Endothelial cell (in vitro differentiated cells): ENCODE results near the gene LRCH1. TPM values are rescaled to one million over a fixed set of nuclear protein-coding genes. Genes with fewer than 3 reads are reported as not detected.

ENCODE experiments used
- DNase-seq: peaks from one replicate; pipeline ENCODE4 v3.0.0; 2021; ENCODE audit warnings: low spot score
- H3K27ac Mint-ChIP-seq: one replicate; pipeline ENCODE4 v1.8.0; 2021; ENCODE audit warnings: mixed read lengths, inconsistent platforms; ENCODE audit not compliant: unreplicated experiment
- H3K27me3 Mint-ChIP-seq: one replicate; pipeline ENCODE4 v1.8.0; 2021; ENCODE audit warnings: mild to moderate bottlenecking, moderate library complexity, mixed read lengths, inconsistent platforms; ENCODE audit not compliant: unreplicated experiment
- H3K36me3 Mint-ChIP-seq: one replicate; pipeline ENCODE4 v1.8.0; 2021; ENCODE audit warnings: mild to moderate bottlenecking, low read depth, mixed read lengths, inconsistent platforms; ENCODE audit not compliant: unreplicated experiment
- H3K4me1 Mint-ChIP-seq: one replicate; pipeline ENCODE4 v1.8.0; 2021; ENCODE audit warnings: mild to moderate bottlenecking, mixed read lengths, inconsistent platforms; ENCODE audit not compliant: unreplicated experiment
- H3K4me3 Mint-ChIP-seq: one replicate; pipeline ENCODE4 v1.8.0; 2021; ENCODE audit warnings: mild to moderate bottlenecking, mixed read lengths, inconsistent platforms; ENCODE audit not compliant: unreplicated experiment
- H3K9me3 Mint-ChIP-seq: one replicate; pipeline ENCODE4 v1.8.0; 2021; ENCODE audit warnings: mixed read lengths, inconsistent platforms; ENCODE audit not compliant: unreplicated experiment
- total RNA-seq: library from RNA; stranded (reverse); fragmentation: NEBNext Ultra II Directional; extraction: Animal tissue kit (Norgen Biotek cat#: 25700); gene quantifications from one replicate; pipeline ENCODE4 v1.2.1, GENCODE V29; 2021; ENCODE audit not compliant: unreplicated experiment
- TF ChIP-seq, protein P1 (sequence below): fragments of 200-600 bp; sonication (generic); IDR thresholded peaks from one replicate; pipeline ENCODE4 v1.5.0; 2021; ENCODE audit warnings: antibody characterized with exemption; ENCODE audit not compliant: unreplicated experiment

LRCH1 gene
- total RNA-seq, 1 donor from 2014 or later, result 45.6 TPM

DNA sequence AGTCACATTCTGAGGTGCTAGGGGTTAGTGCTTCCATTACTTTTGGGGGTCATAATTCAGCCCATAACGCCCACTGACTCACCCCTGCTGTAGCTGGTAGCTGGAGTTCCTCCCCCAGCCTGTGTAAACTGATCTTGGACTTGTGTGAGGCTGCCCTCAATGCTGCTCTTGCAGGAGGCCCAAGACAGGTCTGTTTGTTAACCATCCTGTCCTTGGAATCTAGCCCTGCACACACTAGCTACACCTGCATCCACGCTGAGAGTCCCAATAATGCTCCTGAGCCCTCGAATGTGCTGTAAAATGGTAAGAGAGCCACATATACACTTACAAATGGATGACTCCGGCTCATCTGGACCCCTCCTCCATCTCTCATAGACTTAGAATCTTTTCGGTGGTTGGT, 9.6 kb downstream of the LRCH1 start:
- H3K4me1 Mint-ChIP-seq, result peaks cover 12% of the 10 kb centered on the region
- H3K36me3 Mint-ChIP-seq, result no peaks in the 10 kb centered on the region
- peaks cover 2% of the 10 kb centered on the region for H3K27me3 Mint-ChIP-seq
- DNase-seq, result no peak
- no peak overlapping the region for H3K4me3 Mint-ChIP-seq
- TF ChIP-seq, protein P1, sequence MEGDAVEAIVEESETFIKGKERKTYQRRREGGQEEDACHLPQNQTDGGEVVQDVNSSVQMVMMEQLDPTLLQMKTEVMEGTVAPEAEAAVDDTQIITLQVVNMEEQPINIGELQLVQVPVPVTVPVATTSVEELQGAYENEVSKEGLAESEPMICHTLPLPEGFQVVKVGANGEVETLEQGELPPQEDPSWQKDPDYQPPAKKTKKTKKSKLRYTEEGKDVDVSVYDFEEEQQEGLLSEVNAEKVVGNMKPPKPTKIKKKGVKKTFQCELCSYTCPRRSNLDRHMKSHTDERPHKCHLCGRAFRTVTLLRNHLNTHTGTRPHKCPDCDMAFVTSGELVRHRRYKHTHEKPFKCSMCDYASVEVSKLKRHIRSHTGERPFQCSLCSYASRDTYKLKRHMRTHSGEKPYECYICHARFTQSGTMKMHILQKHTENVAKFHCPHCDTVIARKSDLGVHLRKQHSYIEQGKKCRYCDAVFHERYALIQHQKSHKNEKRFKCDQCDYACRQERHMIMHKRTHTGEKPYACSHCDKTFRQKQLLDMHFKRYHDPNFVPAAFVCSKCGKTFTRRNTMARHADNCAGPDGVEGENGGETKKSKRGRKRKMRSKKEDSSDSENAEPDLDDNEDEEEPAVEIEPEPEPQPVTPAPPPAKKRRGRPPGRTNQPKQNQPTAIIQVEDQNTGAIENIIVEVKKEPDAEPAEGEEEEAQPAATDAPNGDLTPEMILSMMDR, result no peak
- H3K9me3 Mint-ChIP-seq, result no peaks in the 10 kb centered on the region
- H3K27ac Mint-ChIP-seq, result no peak overlapping the region

DNA sequence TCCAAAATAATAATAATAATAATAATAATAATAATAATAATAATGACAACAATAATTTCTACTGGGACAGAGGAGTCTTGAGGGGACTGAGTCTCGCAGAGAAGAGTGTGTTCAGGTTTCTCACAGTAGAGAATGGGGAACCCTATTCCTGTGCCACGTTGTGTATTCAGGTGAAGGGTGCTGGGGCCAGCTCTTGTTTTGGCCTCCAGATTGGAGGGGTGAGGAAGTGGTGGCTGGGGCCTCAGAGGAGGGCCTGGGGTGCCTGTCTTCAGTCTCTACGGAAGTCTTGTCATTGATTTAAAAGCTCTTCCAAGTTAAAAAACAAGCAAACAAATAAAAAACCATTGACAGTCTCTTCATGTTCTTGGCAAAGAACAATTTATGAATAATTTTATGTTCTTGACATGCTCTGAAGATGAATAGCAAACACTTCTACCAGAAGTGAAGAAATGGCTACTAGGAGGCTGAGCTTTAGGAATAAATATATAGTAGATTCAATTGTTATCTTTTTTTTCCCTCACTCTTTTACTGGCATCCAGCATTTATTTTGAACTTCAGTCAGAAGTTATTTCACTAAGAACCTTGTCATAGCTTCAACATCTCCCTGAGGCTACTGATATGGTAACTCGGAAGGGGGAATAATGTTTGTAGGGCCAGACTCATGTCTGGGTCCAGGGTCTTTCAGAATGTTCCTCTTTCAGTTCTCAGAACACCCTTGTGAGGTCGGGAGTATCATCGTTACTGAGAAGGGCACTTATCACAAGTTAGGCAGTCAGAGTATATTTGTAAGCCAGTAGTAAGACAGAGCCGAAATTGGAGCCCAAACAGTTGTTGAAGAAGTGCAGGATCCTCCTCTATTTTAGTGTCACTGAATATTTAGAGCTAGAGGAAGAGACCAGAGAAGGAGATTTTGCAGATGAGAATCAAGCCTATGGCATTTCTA, 13.1 kb downstream of the LRCH1 start:
- Mint-ChIP-seq H3K36me3 (no peaks in the 10 kb centered on the region), H3K27me3 (peaks cover 2% of the 10 kb centered on the region), H3K9me3 (no peaks in the 10 kb centered on the region), H3K4me3 (no peak overlapping the region), H3K4me1 (peaks cover 5% of the 10 kb centered on the region), H3K27ac (no peak overlapping the region)
- TF ChIP-seq, protein P1, result no peak
- DNase-seq, result no peak

DNA sequence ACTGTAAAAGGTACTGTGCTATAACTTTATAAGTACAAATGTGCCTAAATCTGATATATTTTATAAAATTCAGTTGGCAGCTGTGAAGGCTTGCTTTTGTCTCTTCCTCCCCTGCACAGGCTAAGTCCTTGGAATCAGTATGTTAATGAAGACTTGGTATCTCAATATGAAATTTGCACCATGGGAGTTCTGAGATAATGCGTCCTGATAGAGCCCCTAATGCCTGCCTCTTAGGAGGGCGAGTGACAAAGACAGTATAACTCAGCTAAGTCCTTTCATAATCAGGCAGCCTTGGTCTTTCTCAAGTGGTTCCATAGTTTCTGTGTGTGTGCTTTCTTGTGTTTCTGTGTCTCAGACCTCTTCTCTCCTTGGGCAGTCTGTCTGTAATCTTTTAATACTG, 14.7 kb downstream of the LRCH1 start:
- Mint-ChIP-seq H3K27me3 (peaks cover under 1% of the 10 kb centered on the region), H3K4me3 (no peak overlapping the region), H3K27ac (no peak overlapping the region), H3K36me3 (no peaks in the 10 kb centered on the region), H3K9me3 (no peaks in the 10 kb centered on the region), H3K4me1 (peaks cover 11% of the 10 kb centered on the region)
- TF ChIP-seq, protein P1, result no peak
- DNase-seq, result no peak

DNA sequence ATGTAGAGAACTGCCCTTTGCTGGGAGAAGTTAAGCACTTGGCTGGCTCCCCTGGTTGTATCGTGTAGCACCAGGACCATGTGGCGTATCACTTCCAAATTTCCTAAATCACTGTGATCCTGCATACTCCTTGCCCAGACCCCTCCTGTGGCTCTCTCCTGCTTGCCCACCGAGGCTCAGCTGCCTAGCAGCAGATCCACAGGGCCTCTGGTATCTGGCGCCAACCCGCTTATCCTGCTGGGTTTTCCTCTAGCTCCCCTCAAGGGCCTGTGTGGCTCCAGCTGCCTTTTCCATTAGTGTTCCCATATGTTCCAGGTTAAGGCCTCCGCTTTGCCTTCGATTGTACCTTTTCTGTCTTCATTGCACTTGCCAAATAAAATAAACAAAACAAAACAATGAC, 16.5 kb downstream of the LRCH1 start:
- H3K36me3 Mint-ChIP-seq, result no peaks in the 10 kb centered on the region
- TF ChIP-seq, protein P1, result no peak
- H3K9me3 Mint-ChIP-seq, result no peaks in the 10 kb centered on the region
- no peaks in the 10 kb centered on the region for H3K27me3 Mint-ChIP-seq
- H3K4me1 Mint-ChIP-seq, result peaks cover 11% of the 10 kb centered on the region
- H3K4me3 Mint-ChIP-seq, result no peak overlapping the region
- peak overlapping the region; percentile 17 for H3K27ac Mint-ChIP-seq
- no peak for DNase-seq

DNA sequence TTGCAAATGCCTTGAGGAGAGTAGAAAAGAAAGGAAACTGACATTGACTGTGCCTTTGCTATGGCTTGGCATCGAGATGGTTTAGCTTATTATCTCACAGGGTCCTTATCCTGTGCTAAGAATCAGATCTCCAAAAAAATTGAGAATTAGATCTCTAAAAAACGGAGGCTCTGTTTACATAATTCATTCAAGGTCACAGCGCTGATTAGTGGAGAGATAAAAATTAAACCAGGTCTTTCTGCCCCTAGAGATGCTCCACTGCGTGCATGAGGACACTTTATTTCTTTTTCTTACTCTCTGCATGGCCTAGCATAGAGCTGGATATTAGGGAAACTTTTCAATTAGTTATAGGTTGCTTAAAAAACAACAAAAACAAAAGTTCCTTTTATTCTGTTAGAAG, 17.3 kb downstream of the LRCH1 start:
- H3K36me3 Mint-ChIP-seq, result no peaks in the 10 kb centered on the region
- DNase-seq, result no peak
- peaks cover 14% of the 10 kb centered on the region for H3K4me1 Mint-ChIP-seq
- no peak overlapping the region for H3K4me3 Mint-ChIP-seq
- H3K27me3 Mint-ChIP-seq, result no peaks in the 10 kb centered on the region
- TF ChIP-seq, protein P1, result no peak
- H3K27ac Mint-ChIP-seq, result no peak overlapping the region
- H3K9me3 Mint-ChIP-seq, result no peaks in the 10 kb centered on the region
